K562 (cell line): ENCODE data around the gene LCN1. TPM values are rescaled to one million over a fixed set of nuclear protein-coding genes. Genes with fewer than 3 reads are reported as not detected.

Source experiments
- DNMT1 ChIP-seq: fragments of 450-650 bp; IDR thresholded peaks from 2 replicates; pipeline ENCODE4 v1.6.1; 2016; ENCODE audit warnings: antibody characterized with exemption, mild to moderate bottlenecking
- HDGF ChIP-seq: fragments of 450-650 bp; IDR thresholded peaks from 2 replicates; pipeline ENCODE4 v1.6.1; 2016
- JUN ChIP-seq, 2 experiments: sonication (generic) in 1 of 2; formaldehyde crosslinking in 1 of 2; IDR thresholded peaks; 2 replicates each; pipeline versions ENCODE4 v1.6.1 to v1.8.0; 2012 to 2022; ENCODE audit warnings: borderline replicate concordance in 2 of 2, mild to moderate bottlenecking in 2 of 2, improper control_type of control experiment in 1 of 2, low read depth in 1 of 2, low read length in 1 of 2, missing genetic modification reagents in 1 of 2
- MBD2 ChIP-seq: sonication (generic); IDR thresholded peaks from 2 replicates; pipeline ENCODE4 v1.6.1; 2016; ENCODE audit warnings: low read depth, borderline replicate concordance
- NEUROD1 ChIP-seq: fragments of 150-350 bp; IDR thresholded peaks from 2 replicates; pipeline ENCODE4 v1.6.1; 2014; ENCODE audit warnings: borderline replicate concordance, low read length, low read depth; ENCODE audit not compliant: partially characterized antibody
- NFRKB ChIP-seq: fragments of 450-650 bp; IDR thresholded peaks from 2 replicates; pipeline ENCODE4 v1.6.1; 2016; ENCODE audit warnings: low read depth
- NRF1 ChIP-seq, 2 experiments: fragments of 450-650 bp; IDR thresholded peaks in 1 of 2; conservative IDR thresholded peaks in 1 of 2; 2 replicates each; pipeline ENCODE4 v1.6.1; 2014; ENCODE audit warnings: mild to moderate bottlenecking in 2 of 2
- OTX1 ChIP-seq: fragments of 450-650 bp; formaldehyde crosslinking; IDR thresholded peaks from 2 replicates; pipeline ENCODE4 v1.4.0; 2022; ENCODE audit warnings: mild to moderate bottlenecking
- RBM17 ChIP-seq: fragments of 200-400 bp; formaldehyde crosslinking; IDR thresholded peaks from 2 replicates; pipeline ENCODE4 v1.6.1; 2017; ENCODE audit warnings: low read depth, mild to moderate bottlenecking, low read length, borderline replicate concordance
- TCF3 ChIP-seq: sonication (generic); formaldehyde crosslinking; IDR thresholded peaks from 2 replicates; pipeline ENCODE4 v1.4.0; 2020; ENCODE audit warnings: mild to moderate bottlenecking, missing genetic modification reagents
- ZNF282 ChIP-seq: sonication (generic); formaldehyde crosslinking; IDR thresholded peaks from 2 replicates; pipeline ENCODE4 v1.8.1; 2023; ENCODE audit warnings: missing genetic modification reagents
- ZNF444 ChIP-seq: fragments of 250-450 bp; sonication (Bioruptor Pico); IDR thresholded peaks from 2 replicates; pipeline ENCODE4 v1.4.0; 2020; ENCODE audit warnings: mild to moderate bottlenecking, moderate library complexity
- ZNF507 ChIP-seq: conservative IDR thresholded peaks from 2 replicates; pipeline ENCODE4 v1.6.1; 2017; ENCODE audit warnings: missing genetic modification characterization, missing compliant biosample characterization
- ZNF696 ChIP-seq: fragments of 250-450 bp; sonication (Bioruptor Pico); conservative IDR thresholded peaks from 2 replicates; pipeline ENCODE4 v1.4.0; 2020; ENCODE audit warnings: mild to moderate bottlenecking, moderate library complexity
- ZNF76 ChIP-seq: fragments of 250-450 bp; sonication (Bioruptor Pico); IDR thresholded peaks from 2 replicates; pipeline ENCODE4 v1.4.0; 2020; ENCODE audit warnings: mild to moderate bottlenecking, moderate library complexity, borderline replicate concordance
- ZNF785 ChIP-seq: fragments of 250-450 bp; sonication (Bioruptor Pico); IDR thresholded peaks from 2 replicates; pipeline ENCODE4 v1.4.0; 2020; ENCODE audit warnings: mild to moderate bottlenecking
- polyA plus RNA-seq, 8 experiments: library from polyadenylated mRNA; depleted of rRNA in 4 of 8; stranded (reverse) in 5 of 8; unstranded in 3 of 8; fragments of >200 nt; fragmentation: Nextera tagmentation in 2 of 8; fragmentation: Illumina TruSeq in 1 of 8; extraction: Ambion mirVana in 2 of 8; extraction: Trizol in 1 of 8; gene quantifications; 2 replicates each; pipeline versions ENCODE4 v1.2.1 to v1.2.3, GENCODE V29; 2011 to 2014; ENCODE audit warnings: inconsistent platforms in 1 of 8, missing spikeins in 1 of 8
- total RNA-seq, 7 experiments: library from RNA; depleted of rRNA in 6 of 7; stranded (reverse); fragments of >200 nt in 6 of 7; fragmentation: Illumina TruSeq in 2 of 7; extraction: Trizol in 2 of 7; gene quantifications; 2 replicates each; pipeline versions ENCODE4 v1.2.1 to v1.2.3, GENCODE V29; 2011 to 2021; ENCODE audit warnings: low replicate concordance in 1 of 7
- TF ChIP-seq, protein P1 (sequence below), 2 experiments: IDR thresholded peaks; 2 replicates each; pipeline ENCODE4 v1.6.1; 2012; ENCODE audit warnings: improper control_type of control experiment in 2 of 2, low read depth in 2 of 2, low read length in 2 of 2, borderline replicate concordance in 1 of 2
- TF ChIP-seq, protein P2 (sequence below): fragments of 250-450 bp; sonication (Bioruptor Pico); IDR thresholded peaks from 2 replicates; pipeline ENCODE4 v1.8.0; 2021; ENCODE audit warnings: mild to moderate bottlenecking, moderate library complexity
- TF ChIP-seq, protein P3 (sequence below), 2 experiments: fragments of 450-650 bp; conservative IDR thresholded peaks; 2 replicates each; pipeline ENCODE4 v1.6.1; 2017; ENCODE audit warnings: mild to moderate bottlenecking in 2 of 2, moderate library complexity in 2 of 2
- TF ChIP-seq, protein P4 (sequence below): fragments of 250-450 bp; sonication (Bioruptor Pico); IDR thresholded peaks from 2 replicates; pipeline ENCODE4 v1.4.0; 2020; ENCODE audit warnings: borderline replicate concordance

The LCN1 gene
- total and polyA plus RNA-seq, 9 of the 15 experiments (the other 6 are each of a cell fraction or from before 2014, with no cell fraction given), result not detected

DNA sequence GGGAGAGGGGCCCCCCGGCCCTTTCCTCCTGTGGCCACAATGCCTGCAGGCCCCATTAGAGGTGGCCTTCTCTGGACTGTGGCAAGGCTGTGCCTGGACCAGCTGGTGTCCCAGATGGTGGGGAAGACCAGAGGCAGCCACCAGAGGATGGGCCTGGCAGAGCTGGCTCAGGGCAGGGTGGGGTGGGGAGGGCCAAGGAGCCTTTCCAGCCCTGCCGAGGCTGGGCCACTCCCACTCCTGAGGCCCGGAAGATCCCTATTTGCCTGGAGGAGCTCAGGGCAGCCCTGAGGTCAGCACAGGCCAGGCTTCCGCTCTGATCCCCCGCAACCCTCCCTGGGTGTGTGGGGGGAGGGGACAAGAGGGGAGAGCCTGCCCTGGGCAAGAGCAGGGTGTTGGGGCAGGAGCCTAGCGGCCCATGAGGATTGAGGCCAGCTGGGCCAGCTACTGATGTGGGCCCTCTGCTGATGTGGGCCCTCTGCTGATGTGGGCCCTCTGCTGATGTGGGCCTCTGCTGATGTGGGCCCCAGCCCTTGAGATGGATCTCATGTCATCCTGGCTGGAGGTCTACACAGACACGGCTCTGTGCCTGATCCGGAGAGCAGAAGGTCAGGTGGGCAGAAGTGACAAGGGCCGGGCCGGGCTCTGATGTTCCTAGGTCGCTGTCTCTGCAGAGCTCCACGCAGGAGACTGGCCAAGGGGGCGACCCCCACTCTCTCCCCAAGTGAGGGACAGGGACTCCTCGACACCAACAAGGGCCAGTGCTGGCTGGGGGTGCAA lies 14.7 kb upstream of the LCN1 start (continued):
- TF ChIP-seq, protein P1, sequence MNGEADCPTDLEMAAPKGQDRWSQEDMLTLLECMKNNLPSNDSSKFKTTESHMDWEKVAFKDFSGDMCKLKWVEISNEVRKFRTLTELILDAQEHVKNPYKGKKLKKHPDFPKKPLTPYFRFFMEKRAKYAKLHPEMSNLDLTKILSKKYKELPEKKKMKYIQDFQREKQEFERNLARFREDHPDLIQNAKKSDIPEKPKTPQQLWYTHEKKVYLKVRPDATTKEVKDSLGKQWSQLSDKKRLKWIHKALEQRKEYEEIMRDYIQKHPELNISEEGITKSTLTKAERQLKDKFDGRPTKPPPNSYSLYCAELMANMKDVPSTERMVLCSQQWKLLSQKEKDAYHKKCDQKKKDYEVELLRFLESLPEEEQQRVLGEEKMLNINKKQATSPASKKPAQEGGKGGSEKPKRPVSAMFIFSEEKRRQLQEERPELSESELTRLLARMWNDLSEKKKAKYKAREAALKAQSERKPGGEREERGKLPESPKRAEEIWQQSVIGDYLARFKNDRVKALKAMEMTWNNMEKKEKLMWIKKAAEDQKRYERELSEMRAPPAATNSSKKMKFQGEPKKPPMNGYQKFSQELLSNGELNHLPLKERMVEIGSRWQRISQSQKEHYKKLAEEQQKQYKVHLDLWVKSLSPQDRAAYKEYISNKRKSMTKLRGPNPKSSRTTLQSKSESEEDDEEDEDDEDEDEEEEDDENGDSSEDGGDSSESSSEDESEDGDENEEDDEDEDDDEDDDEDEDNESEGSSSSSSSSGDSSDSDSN (IDR thresholded peaks at IDR 0.05; ENCODE audit: borderline replicate concordance in 1 of 2, low read depth in 2 of 2, low read length in 2 of 2), result 0 out of 4 replicates have a peak, but pooled peaks of 1 of the 2 experiments have one; percentile 48
- TF ChIP-seq ZNF444 (no peak), ZNF785 (CRISPR knock-in tag) (no peak), NFRKB (peak; percentile 70; the same call in 1 of the 2 replicates), TCF3 (CRISPR knock-in tag) (no peak; the same call in 1 of the 2 replicates), ZNF76 (CRISPR knock-in tag) (no peak), ZNF282 (CRISPR knock-in tag) (no peak), HDGF (no peak), MBD2 (no peak), NEUROD1 (peak; percentile 51), NRF1 (conservative IDR thresholded peaks at IDR 0.05 in 1 of 2, IDR thresholded peaks at IDR 0.05 in 1 of 2) (peak; percentile 0 to 54; a peak in 2 of 4 replicates), ZNF507 (tag) (no peak), ZNF696 (CRISPR knock-in tag) (no peak), JUN (IDR thresholded peaks at IDR 0.05; ENCODE audit: borderline replicate concordance, low read depth, low read length) (0 out of 2 replicates have a peak, but pooled peaks have one; percentile 27), JUN (CRISPR knock-in tag; IDR thresholded peaks at IDR 0.05; ENCODE audit: borderline replicate concordance) (no peak), OTX1 (CRISPR knock-in tag) (no peak), DNMT1 (no peak), RBM17 (no peak)
- TF ChIP-seq, protein P2, sequence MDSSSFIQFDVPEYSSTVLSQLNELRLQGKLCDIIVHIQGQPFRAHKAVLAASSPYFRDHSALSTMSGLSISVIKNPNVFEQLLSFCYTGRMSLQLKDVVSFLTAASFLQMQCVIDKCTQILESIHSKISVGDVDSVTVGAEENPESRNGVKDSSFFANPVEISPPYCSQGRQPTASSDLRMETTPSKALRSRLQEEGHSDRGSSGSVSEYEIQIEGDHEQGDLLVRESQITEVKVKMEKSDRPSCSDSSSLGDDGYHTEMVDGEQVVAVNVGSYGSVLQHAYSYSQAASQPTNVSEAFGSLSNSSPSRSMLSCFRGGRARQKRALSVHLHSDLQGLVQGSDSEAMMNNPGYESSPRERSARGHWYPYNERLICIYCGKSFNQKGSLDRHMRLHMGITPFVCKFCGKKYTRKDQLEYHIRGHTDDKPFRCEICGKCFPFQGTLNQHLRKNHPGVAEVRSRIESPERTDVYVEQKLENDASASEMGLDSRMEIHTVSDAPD (CRISPR knock-in tag), result no peak
- TF ChIP-seq, protein P3, sequence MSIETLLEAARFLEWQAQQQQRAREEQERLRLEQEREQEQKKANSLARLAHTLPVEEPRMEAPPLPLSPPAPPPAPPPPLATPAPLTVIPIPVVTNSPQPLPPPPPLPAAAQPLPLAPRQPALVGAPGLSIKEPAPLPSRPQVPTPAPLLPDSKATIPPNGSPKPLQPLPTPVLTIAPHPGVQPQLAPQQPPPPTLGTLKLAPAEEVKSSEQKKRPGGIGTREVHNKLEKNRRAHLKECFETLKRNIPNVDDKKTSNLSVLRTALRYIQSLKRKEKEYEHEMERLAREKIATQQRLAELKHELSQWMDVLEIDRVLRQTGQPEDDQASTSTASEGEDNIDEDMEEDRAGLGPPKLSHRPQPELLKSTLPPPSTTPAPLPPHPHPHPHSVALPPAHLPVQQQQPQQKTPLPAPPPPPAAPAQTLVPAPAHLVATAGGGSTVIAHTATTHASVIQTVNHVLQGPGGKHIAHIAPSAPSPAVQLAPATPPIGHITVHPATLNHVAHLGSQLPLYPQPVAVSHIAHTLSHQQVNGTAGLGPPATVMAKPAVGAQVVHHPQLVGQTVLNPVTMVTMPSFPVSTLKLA (conservative IDR thresholded peaks at IDR 0.05), result no peak
- TF ChIP-seq, protein P4, sequence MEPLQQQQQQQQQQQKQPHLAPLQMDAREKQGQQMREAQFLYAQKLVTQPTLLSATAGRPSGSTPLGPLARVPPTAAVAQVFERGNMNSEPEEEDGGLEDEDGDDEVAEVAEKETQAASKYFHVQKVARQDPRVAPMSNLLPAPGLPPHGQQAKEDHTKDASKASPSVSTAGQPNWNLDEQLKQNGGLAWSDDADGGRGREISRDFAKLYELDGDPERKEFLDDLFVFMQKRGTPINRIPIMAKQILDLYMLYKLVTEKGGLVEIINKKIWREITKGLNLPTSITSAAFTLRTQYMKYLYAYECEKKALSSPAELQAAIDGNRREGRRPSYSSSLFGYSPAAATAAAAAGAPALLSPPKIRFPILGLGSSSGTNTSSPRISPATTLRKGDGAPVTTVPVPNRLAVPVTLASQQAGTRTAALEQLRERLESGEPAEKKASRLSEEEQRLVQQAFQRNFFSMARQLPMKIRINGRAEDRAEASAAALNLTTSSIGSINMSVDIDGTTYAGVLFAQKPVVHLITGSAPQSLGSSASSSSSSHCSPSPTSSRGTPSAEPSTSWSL (CRISPR knock-in tag), result no peak
